Fibroblast of skin of scalp (primary cell): ENCODE data around the gene DBH.

Experiments
- DNase-seq: peaks from one replicate; pipeline ENCODE4 v3.0.0-alpha.2; 2013

The DBH gene

GRCh38 chr9:133604856-133605255 is 31.3 kb upstream of the DBH start:
- DNase-seq, result no peak

- DNase-seq, result no peak
Measured at GRCh38 chr9:133605446-133605845, 30.7 kb upstream of the DBH start.

GRCh38 chr9:133605856-133606707 is 30.1 kb upstream of the DBH start:
- DNase-seq, result no peak

GRCh38 chr9:133606708-133607025 is 29.5 kb upstream of the DBH start:
- DNase-seq, result no peak

GRCh38 chr9:133607381-133607780 is 28.8 kb upstream of the DBH start:
- no peak for DNase-seq

- no peak for DNase-seq
Measured at GRCh38 chr9:133607976-133608375, 28.2 kb upstream of the DBH start.

- DNase-seq, result no peak
Measured at GRCh38 chr9:133608382-133608781, 27.8 kb upstream of the DBH start.

- DNase-seq, result no peak
Measured at GRCh38 chr9:133608889-133609288, 27.3 kb upstream of the DBH start.

GRCh38 chr9:133609311-133610098 is 26.7 kb upstream of the DBH start, which contains the start of gene FAM163B:
Gene FAM163B (minus strand): TSS chr9:133609389. CDS start chr9:133580223, 29,166 bp downstream.
- DNase-seq, result peak; percentile 46

GRCh38 chr9:133610845-133611244 is 25.3 kb upstream of the DBH start:
- DNase-seq, result no peak

- DNase-seq, result no peak
Measured at GRCh38 chr9:133612051-133612450, 24.1 kb upstream of the DBH start.

GRCh38 chr9:133612816-133613215 is 23.3 kb upstream of the DBH start:
- DNase-seq, result no peak

GRCh38 chr9:133613432-133613831 is 22.7 kb upstream of the DBH start:
- no peak for DNase-seq

- DNase-seq, result no peak
Measured at GRCh38 chr9:133614056-133614455, 22.1 kb upstream of the DBH start.

- no peak for DNase-seq
Measured at GRCh38 chr9:133614678-133615077, 21.5 kb upstream of the DBH start.

- DNase-seq, result no peak
Measured at GRCh38 chr9:133615186-133615585, 21.0 kb upstream of the DBH start.

- DNase-seq, result no peak
Measured at GRCh38 chr9:133615606-133616188, 20.5 kb upstream of the DBH start.

- no peak for DNase-seq
Measured at GRCh38 chr9:133616643-133617405, 19.3 kb upstream of the DBH start.

- no peak for DNase-seq
Measured at GRCh38 chr9:133618726-133619125, 17.4 kb upstream of the DBH start.

GRCh38 chr9:133619791-133620190 is 16.4 kb upstream of the DBH start:
- DNase-seq, result no peak

- no peak for DNase-seq
Measured at GRCh38 chr9:133621725-133622267, 14.4 kb upstream of the DBH start.

- no peak for DNase-seq
Measured at GRCh38 chr9:133622555-133622954, 13.6 kb upstream of the DBH start.
